Astrocyte (in vitro differentiated cells and primary cell): ENCODE measurements around the gene SETD2. TPM values are rescaled to one million over a fixed set of nuclear protein-coding genes. Genes with fewer than 3 reads are reported as not detected.

Source experiments
- DNase-seq: peaks from one replicate; pipeline ENCODE4 v3.0.0-alpha.2; 2010; ENCODE audit warnings: low read depth
- FAIRE-seq: peaks from 2 replicates; lab custom pipeline; 2011; peaks lifted over from hg19 to GRCh38; lab: Jason Lieb, UNC
- H2AFZ ChIP-seq: 2 replicates; pipeline ENCODE4 v1.6.0; 2012; ENCODE audit warnings: low read depth, low read length, inconsistent platforms
- H3K27ac ChIP-seq: 2 replicates; pipeline ENCODE4 v1.5.1; 2011; ENCODE audit warnings: low read depth, low read length, inconsistent platforms
- H3K27me3 ChIP-seq: 2 replicates; pipeline ENCODE4 v1.6.0; 2011; ENCODE audit warnings: low read length, inconsistent platforms; ENCODE audit not compliant: insufficient read depth
- H3K36me3 ChIP-seq: 2 replicates; pipeline ENCODE4 v1.5.1; 2011; ENCODE audit warnings: low read length, inconsistent platforms; ENCODE audit not compliant: insufficient read depth
- H3K4me1 ChIP-seq: 2 replicates; pipeline ENCODE4 v1.5.1; 2011; ENCODE audit warnings: low read length, inconsistent platforms; ENCODE audit not compliant: insufficient read depth
- H3K4me2 ChIP-seq: 2 replicates; pipeline ENCODE4 v1.6.0; 2012; ENCODE audit warnings: low read length, inconsistent platforms
- H3K4me3 ChIP-seq: 2 replicates; pipeline ENCODE4 v1.5.1; 2011; ENCODE audit warnings: low read depth, mild to moderate bottlenecking, low read length, inconsistent platforms; ENCODE audit not compliant: insufficient read depth
- H3K79me2 ChIP-seq: 2 replicates; pipeline ENCODE4 v1.6.0; 2012; ENCODE audit warnings: mild to moderate bottlenecking, low read length, inconsistent platforms; ENCODE audit not compliant: insufficient read depth
- H3K9ac ChIP-seq: 2 replicates; pipeline ENCODE4 v1.6.0; 2012; ENCODE audit warnings: mild to moderate bottlenecking, low read length, inconsistent platforms
- H3K9me3 ChIP-seq: 2 replicates; pipeline ENCODE4 v1.5.1; 2012; ENCODE audit warnings: low read depth, mild to moderate bottlenecking, low read length, inconsistent platforms; ENCODE audit not compliant: insufficient read depth
- H4K20me1 ChIP-seq: 2 replicates; pipeline ENCODE4 v1.6.0; 2012; ENCODE audit warnings: low read length, inconsistent platforms; ENCODE audit not compliant: insufficient read depth
- H3K27ac Mint-ChIP-seq: one replicate; pipeline ENCODE4 v1.8.0; 2021; ENCODE audit warnings: mild to moderate bottlenecking, mixed read lengths; ENCODE audit not compliant: unreplicated experiment
- H3K27me3 Mint-ChIP-seq: one replicate; pipeline ENCODE4 v1.8.0; 2021; ENCODE audit warnings: low read depth, mixed read lengths; ENCODE audit not compliant: unreplicated experiment
- H3K36me3 Mint-ChIP-seq: one replicate; pipeline ENCODE4 v1.8.0; 2021; ENCODE audit warnings: low read depth, mixed read lengths; ENCODE audit not compliant: unreplicated experiment
- H3K4me1 Mint-ChIP-seq: one replicate; pipeline ENCODE4 v1.8.0; 2021; ENCODE audit warnings: low read depth, mixed read lengths; ENCODE audit not compliant: unreplicated experiment
- H3K4me3 Mint-ChIP-seq: one replicate; pipeline ENCODE4 v1.8.0; 2021; ENCODE audit warnings: mild to moderate bottlenecking, moderate library complexity, mixed read lengths; ENCODE audit not compliant: unreplicated experiment
- H3K9me3 Mint-ChIP-seq: one replicate; pipeline ENCODE4 v1.8.0; 2021; ENCODE audit warnings: mild to moderate bottlenecking, mixed read lengths; ENCODE audit not compliant: unreplicated experiment
- EZH2 ChIP-seq: IDR thresholded peaks from 2 replicates; pipeline ENCODE4 v1.6.1; 2012; ENCODE audit warnings: mild to moderate bottlenecking, low read length, inconsistent platforms; ENCODE audit not compliant: insufficient read depth
- total RNA-seq: library from RNA; stranded (reverse); gene quantifications from 2 replicates; pipeline ENCODE4 v1.2.1, GENCODE V29; 2021
- TF ChIP-seq, protein P1 (sequence below): IDR thresholded peaks from 2 replicates; pipeline ENCODE4 v1.5.1; 2011; ENCODE audit warnings: low read depth, mild to moderate bottlenecking, inconsistent platforms, low read length, moderate library complexity; ENCODE audit not compliant: insufficient read depth

SETD2 gene
- total RNA-seq, 1 donor from 2014 or later: 46.5 TPM

DNA sequence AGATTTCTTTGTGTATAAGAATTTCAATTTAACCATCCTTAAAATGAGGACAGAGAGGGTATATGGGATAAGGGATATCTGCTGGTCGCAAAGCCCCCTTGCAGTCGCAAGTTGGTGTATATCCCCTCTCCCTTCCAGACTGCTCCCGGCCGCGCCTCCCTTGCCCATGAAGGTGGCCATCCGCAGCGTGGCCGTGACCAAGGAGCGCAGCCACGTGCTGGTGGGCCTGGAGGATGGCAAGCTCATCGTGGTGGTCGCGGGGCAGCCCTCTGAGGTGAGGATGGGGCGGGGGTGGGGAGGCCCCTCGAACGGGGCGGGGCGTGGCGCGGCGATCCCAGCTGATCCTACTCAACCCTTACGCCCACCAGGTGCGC lies 155.1 kb downstream of the SETD2 start:
- H3K36me3 Mint-ChIP-seq: peaks cover 12% of the 10 kb centered on the region
- no peak for TF ChIP-seq EZH2
- TF ChIP-seq, protein P1, sequence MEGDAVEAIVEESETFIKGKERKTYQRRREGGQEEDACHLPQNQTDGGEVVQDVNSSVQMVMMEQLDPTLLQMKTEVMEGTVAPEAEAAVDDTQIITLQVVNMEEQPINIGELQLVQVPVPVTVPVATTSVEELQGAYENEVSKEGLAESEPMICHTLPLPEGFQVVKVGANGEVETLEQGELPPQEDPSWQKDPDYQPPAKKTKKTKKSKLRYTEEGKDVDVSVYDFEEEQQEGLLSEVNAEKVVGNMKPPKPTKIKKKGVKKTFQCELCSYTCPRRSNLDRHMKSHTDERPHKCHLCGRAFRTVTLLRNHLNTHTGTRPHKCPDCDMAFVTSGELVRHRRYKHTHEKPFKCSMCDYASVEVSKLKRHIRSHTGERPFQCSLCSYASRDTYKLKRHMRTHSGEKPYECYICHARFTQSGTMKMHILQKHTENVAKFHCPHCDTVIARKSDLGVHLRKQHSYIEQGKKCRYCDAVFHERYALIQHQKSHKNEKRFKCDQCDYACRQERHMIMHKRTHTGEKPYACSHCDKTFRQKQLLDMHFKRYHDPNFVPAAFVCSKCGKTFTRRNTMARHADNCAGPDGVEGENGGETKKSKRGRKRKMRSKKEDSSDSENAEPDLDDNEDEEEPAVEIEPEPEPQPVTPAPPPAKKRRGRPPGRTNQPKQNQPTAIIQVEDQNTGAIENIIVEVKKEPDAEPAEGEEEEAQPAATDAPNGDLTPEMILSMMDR: no peak
- peaks cover 10% of the 10 kb centered on the region for H3K4me1 ChIP-seq
- H3K27ac Mint-ChIP-seq: no peak overlapping the region
- H3K4me3 ChIP-seq: peak overlapping the region; percentile 64
- H3K27ac ChIP-seq: no peak overlapping the region
- H3K9ac ChIP-seq: peak overlapping the region; percentile 85
- no peaks in the 10 kb centered on the region for H4K20me1 ChIP-seq
- H3K4me2 ChIP-seq: peak overlapping the region; percentile 87
- H3K9me3 Mint-ChIP-seq: no peaks in the 10 kb centered on the region
- no peaks in the 10 kb centered on the region for H3K79me2 ChIP-seq
- peaks cover 4% of the 10 kb centered on the region for H3K4me1 Mint-ChIP-seq
- H2AFZ ChIP-seq: peak overlapping the region; percentile 79
- no peaks in the 10 kb centered on the region for H3K9me3 ChIP-seq
- H3K27me3 ChIP-seq: no peaks in the 10 kb centered on the region
- peaks cover 1% of the 10 kb centered on the region for H3K27me3 Mint-ChIP-seq
- FAIRE-seq: no peak
- H3K36me3 ChIP-seq: peaks cover 4% of the 10 kb centered on the region
- DNase-seq: no peak
- no peak overlapping the region for H3K4me3 Mint-ChIP-seq

DNA sequence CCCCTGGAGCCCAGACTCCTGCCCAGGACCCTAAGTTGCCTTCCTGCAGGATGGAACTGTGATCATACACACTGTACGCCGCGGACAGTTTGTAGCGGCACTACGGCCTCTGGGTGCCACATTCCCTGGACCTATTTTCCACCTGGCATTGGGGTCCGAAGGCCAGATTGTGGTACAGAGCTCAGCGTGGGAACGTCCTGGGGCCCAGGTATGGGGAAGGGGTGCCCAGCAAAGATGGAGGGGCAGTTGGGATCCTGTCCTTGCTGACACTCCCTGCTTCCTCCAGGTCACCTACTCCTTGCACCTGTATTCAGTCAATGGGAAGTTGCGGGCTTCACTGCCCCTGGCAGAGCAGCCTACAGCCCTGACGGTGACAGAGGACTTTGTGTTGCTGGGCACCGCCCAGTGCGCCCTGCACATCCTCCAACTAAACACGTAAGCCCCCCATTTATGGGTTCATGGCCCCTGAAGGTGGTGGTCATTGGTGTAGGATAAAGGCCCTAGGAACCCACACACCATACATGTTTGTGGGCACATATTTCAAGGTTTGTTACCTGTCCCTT lies 155.6 kb downstream of the SETD2 start:
- peaks cover 2% of the 10 kb centered on the region for H3K27me3 Mint-ChIP-seq
- DNase-seq (no peak), FAIRE-seq (no peak)
- H3K27ac Mint-ChIP-seq: no peak overlapping the region
- no peaks in the 10 kb centered on the region for H3K9me3 Mint-ChIP-seq
- Histone ChIP-seq H3K4me2 (peak overlapping the region; percentile 87), H2AFZ (no peak overlapping the region), H3K9me3 (no peaks in the 10 kb centered on the region), H3K4me1 (peaks cover 10% of the 10 kb centered on the region), H3K27me3 (no peaks in the 10 kb centered on the region), H4K20me1 (no peaks in the 10 kb centered on the region), H3K27ac (no peak overlapping the region), H3K79me2 (no peaks in the 10 kb centered on the region), H3K4me3 (no peak overlapping the region), H3K9ac (no peak overlapping the region), H3K36me3 (no peaks in the 10 kb centered on the region)
- H3K4me3 Mint-ChIP-seq: no peak overlapping the region
- H3K36me3 Mint-ChIP-seq: peaks cover 13% of the 10 kb centered on the region
- peaks cover 4% of the 10 kb centered on the region for H3K4me1 Mint-ChIP-seq
- no peak for TF ChIP-seq EZH2
- TF ChIP-seq, protein P1: no peak

DNA sequence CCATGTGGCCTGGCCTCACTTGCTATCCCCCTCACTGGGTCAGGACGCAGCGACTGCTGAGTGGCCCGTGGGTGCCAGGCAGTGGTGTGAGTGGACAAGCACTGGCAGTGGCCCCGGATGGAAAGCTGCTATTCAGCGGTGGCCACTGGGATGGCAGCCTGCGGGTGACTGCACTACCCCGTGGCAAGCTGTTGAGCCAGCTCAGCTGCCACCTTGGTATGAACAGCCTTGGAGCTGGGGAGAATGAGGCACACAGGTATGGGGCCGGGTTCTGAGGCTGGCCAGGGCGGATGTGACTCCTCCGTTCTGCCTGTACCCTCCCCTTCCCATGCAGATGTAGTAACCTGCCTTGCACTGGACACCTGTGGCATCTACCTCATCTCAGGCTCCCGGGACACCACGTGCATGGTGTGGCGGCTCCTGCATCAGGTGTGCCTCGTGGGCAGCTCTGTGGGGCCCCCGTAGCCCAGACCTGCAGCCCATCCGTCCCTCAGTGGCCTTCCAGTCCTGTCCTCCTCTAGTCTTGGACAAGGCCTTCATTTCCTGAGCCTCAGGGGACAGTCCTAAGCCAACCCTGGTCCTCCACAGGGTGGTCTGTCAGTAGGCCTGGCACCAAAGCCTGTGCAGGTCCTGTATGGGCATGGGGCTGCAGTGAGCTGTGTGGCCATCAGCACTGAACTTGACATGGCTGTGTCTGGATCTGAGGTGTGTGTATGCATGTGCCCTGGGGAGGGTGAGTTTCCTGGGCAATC lies 156.3 kb downstream of the SETD2 start:
- no peak overlapping the region for H3K27ac Mint-ChIP-seq

More for the DNA sequence above, 156.3 kb downstream of the SETD2 start:
- FAIRE-seq: no peak
- TF ChIP-seq, protein P1: no peak
- TF ChIP-seq EZH2: no peak
- Histone ChIP-seq H3K4me1 (peaks cover 10% of the 10 kb centered on the region), H3K4me2 (no peak overlapping the region), H3K9me3 (no peaks in the 10 kb centered on the region), H3K27me3 (no peaks in the 10 kb centered on the region), H3K27ac (no peak overlapping the region), H3K36me3 (no peaks in the 10 kb centered on the region), H4K20me1 (no peaks in the 10 kb centered on the region), H3K4me3 (no peak overlapping the region), H2AFZ (no peak overlapping the region), H3K9ac (no peak overlapping the region), H3K79me2 (no peaks in the 10 kb centered on the region)
- H3K4me1 Mint-ChIP-seq: peaks cover 4% of the 10 kb centered on the region
- no peaks in the 10 kb centered on the region for H3K9me3 Mint-ChIP-seq
- no peak for DNase-seq
- peaks cover 3% of the 10 kb centered on the region for H3K27me3 Mint-ChIP-seq
- no peak overlapping the region for H3K4me3 Mint-ChIP-seq
- H3K36me3 Mint-ChIP-seq: peaks cover 13% of the 10 kb centered on the region
